ENCODE results near the gene CRIP2.

The CRIP2 gene

DNA sequence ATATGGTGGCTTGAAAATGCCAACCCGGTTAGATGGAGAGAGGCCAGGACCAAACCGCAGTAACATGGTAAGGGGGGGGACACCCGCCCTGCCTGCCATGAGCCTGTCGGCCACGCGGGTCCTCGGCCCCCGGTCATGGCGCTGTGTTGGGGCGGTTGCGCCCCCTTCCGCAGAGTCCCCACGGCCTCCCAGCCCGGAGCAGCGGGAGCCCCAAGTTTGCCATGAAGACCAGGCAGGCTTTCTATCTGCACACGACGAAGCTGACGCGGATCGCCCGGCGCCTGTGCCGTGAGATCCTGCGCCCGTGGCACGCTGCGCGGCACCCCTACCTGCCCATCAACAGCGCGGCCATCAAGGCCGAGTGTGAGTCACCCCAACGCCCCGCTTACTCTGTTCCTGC lies 10.1 kb upstream of the CRIP2 start:
- TF ChIP-seq, protein P1, sequence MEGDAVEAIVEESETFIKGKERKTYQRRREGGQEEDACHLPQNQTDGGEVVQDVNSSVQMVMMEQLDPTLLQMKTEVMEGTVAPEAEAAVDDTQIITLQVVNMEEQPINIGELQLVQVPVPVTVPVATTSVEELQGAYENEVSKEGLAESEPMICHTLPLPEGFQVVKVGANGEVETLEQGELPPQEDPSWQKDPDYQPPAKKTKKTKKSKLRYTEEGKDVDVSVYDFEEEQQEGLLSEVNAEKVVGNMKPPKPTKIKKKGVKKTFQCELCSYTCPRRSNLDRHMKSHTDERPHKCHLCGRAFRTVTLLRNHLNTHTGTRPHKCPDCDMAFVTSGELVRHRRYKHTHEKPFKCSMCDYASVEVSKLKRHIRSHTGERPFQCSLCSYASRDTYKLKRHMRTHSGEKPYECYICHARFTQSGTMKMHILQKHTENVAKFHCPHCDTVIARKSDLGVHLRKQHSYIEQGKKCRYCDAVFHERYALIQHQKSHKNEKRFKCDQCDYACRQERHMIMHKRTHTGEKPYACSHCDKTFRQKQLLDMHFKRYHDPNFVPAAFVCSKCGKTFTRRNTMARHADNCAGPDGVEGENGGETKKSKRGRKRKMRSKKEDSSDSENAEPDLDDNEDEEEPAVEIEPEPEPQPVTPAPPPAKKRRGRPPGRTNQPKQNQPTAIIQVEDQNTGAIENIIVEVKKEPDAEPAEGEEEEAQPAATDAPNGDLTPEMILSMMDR (IDR thresholded peaks at IDR 0.05; ENCODE audit: low read depth, low read length), result no peak
- no peak overlapping the region for H3K4me3 ChIP-seq (ENCODE audit: low read depth, low read length)

GRCh38 chr14:105465209-105466031 lies 9.2 kb upstream of the CRIP2 start:
- TF ChIP-seq, protein P1 (IDR thresholded peaks at IDR 0.05; ENCODE audit: low read depth, low read length), result no peak
- H3K4me3 ChIP-seq (ENCODE audit: low read depth, low read length), result no peak overlapping the region

DNA sequence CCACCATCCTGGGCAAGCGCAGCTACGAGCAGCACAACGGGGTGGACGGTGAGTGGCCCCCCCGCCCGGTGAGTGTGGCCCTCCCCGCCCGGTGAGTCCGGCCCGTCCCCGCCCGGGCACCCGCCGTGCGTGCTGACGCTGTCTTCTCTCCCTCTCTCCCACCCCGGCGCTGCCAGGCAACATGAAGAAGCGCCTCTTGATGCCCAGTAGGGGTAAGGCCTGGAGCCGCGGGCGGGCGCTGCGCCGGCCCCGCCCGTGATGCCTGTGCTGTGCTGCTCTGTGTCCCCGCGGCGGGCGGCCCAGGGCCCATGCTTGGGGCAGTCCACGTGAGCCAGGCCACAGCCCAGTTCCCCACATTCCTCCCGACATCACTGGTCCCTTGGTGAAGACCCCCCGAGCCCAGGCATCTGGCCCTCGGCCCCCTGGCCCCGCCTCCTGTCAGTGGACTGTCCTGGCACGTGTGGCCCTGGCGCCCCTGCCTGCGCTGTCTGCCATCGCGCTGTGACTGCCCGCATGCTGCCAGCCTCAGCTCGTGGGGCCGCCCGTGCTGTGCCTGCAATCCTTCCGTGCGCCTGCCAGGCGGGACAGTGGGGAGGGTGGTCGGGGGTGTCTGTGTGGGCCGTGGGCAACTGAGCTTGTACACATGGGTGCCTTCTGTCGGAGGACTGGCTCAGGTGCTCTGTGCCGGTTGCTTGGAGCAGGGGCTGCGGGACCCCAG lies 7.9 kb upstream of the CRIP2 start:
- TF ChIP-seq, protein P1 (IDR thresholded peaks at IDR 0.05; ENCODE audit: low read depth, low read length), result no peak
- no peak overlapping the region for H3K4me3 ChIP-seq (ENCODE audit: low read depth, low read length)

GRCh38 chr14:105467249-105467941 lies 7.2 kb upstream of the CRIP2 start:
- TF ChIP-seq, protein P1 (IDR thresholded peaks at IDR 0.05; ENCODE audit: low read depth, low read length), result no peak
- H3K4me3 ChIP-seq (ENCODE audit: low read depth, low read length), result no peak overlapping the region

- H3K4me3 ChIP-seq (ENCODE audit: low read depth, low read length), result no peak overlapping the region
- TF ChIP-seq, protein P1 (IDR thresholded peaks at IDR 0.05; ENCODE audit: low read depth, low read length), result no peak
These were observed 6.6 kb upstream of the CRIP2 start for GRCh38 chr14:105467942-105468471.

DNA sequence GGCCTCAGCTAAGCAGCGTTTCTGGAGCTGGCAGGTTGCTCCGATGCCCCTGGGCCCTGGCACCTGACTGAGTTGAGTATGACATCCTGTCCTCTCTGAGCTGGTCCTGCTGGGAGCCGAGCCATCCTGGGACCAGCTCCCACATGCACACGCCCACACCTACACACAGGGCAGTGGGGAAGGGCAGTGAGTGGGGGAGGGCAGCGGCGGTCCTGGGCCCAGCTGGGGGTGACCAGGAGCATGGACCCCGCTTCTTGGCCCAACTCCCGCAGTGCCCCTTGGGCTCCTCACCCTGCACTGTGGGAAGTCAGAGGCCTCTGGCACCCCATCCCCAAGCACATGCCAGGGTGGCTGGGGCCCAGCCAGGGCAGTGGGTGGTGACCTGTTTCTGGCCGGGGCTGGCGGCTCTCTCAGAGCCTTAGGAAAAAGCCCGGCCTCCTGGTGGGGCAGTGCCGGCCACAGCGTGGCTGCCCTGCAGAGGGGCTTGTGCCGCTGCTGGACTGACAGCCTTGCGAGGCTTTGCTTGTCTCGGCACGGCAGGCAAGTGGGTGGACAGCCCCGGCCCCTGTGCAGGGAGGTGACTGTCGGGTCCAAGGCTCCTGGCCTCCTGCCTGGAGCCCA lies 5.9 kb upstream of the CRIP2 start:
- no peak overlapping the region for H3K4me3 ChIP-seq (ENCODE audit: low read depth, low read length)
- TF ChIP-seq, protein P1 (IDR thresholded peaks at IDR 0.05; ENCODE audit: low read depth, low read length), result no peak

All from WI38 (cell line).